OCI-LY1 (cell line): ENCODE measurements around the gene CHCHD3.

Experiments
- H2AFZ ChIP-seq: fragments of 200-600 bp; sonication (generic), shearing (Covaris generic); 2 replicates; pipeline ENCODE4 v1.6.0; 2014; ENCODE audit warnings: antibody characterized with exemption, mild to moderate bottlenecking, low read length
- H3F3A ChIP-seq: fragments of 200-600 bp; sonication (generic), shearing (Covaris generic); 2 replicates; pipeline ENCODE4 v1.6.0; 2014; ENCODE audit warnings: mild to moderate bottlenecking, antibody characterized with exemption, low read length, moderate library complexity; ENCODE audit not compliant: insufficient read depth
- H3K27ac ChIP-seq: fragments of 200-600 bp; sonication (generic); 2 replicates; pipeline ENCODE4 v1.5.1; 2014; ENCODE audit warnings: low read length, mixed run types, mild to moderate bottlenecking, low read depth; ENCODE audit not compliant: poor library complexity, severe bottlenecking
- H3K27me3 ChIP-seq: fragments of 200-600 bp; sonication (generic); 2 replicates; pipeline ENCODE4 v1.6.0; 2014; ENCODE audit warnings: antibody characterized with exemption, mild to moderate bottlenecking, low read length, moderate library complexity; ENCODE audit not compliant: insufficient read depth
- H3K36me3 ChIP-seq: fragments of 200-600 bp; sonication (generic); 2 replicates; pipeline ENCODE4 v1.6.1; 2014; ENCODE audit warnings: mild to moderate bottlenecking, antibody characterized with exemption, low read length, moderate library complexity, mixed read lengths; ENCODE audit not compliant: insufficient read depth
- H3K4me1 ChIP-seq: fragments of 200-600 bp; sonication (generic); 2 replicates; pipeline ENCODE4 v1.5.1; 2014; ENCODE audit warnings: mild to moderate bottlenecking, low read length, moderate library complexity; ENCODE audit not compliant: insufficient read depth, severe bottlenecking
- H3K4me2 ChIP-seq: fragments of 200-600 bp; sonication (generic), shearing (Covaris generic); 2 replicates; pipeline ENCODE4 v1.6.1; 2014; ENCODE audit warnings: low read length
- H3K4me3 ChIP-seq: fragments of 200-600 bp; sonication (generic); 2 replicates; pipeline ENCODE4 v1.5.1; 2014; ENCODE audit warnings: low read length, low read depth, mild to moderate bottlenecking, mixed read lengths; ENCODE audit not compliant: poor library complexity, severe bottlenecking
- H3K79me2 ChIP-seq: fragments of 200-600 bp; shearing (Covaris generic); 2 replicates; pipeline ENCODE4 v1.6.1; 2016; ENCODE audit warnings: mixed run types, low read length, mixed read lengths; ENCODE audit not compliant: insufficient read depth
- H3K9ac ChIP-seq: fragments of 200-600 bp; sonication (generic), shearing (Covaris generic); 2 replicates; pipeline ENCODE4 v1.6.1; 2014; ENCODE audit warnings: mild to moderate bottlenecking, low read length, mixed read lengths
- H3K9me2 ChIP-seq: fragments of 200-600 bp; sonication (generic), shearing (Covaris generic); 2 replicates; pipeline ENCODE4 v1.6.1; 2014; ENCODE audit warnings: low read depth, mild to moderate bottlenecking, low read length, mixed read lengths
- H3K9me3 ChIP-seq: fragments of 200-600 bp; shearing (Covaris generic); 2 replicates; pipeline ENCODE4 v1.6.1; 2014; ENCODE audit warnings: low read length, mixed read lengths
- H4K20me1 ChIP-seq: fragments of 200-600 bp; sonication (generic), shearing (Covaris generic); 2 replicates; pipeline ENCODE4 v1.6.0; 2016; ENCODE audit warnings: mild to moderate bottlenecking, low read length; ENCODE audit not compliant: insufficient read depth
- EZH2 ChIP-seq: fragments of 200-600 bp; sonication (generic), shearing (Covaris generic); IDR thresholded peaks from 2 replicates; pipeline ENCODE4 v1.8.0; 2017; ENCODE audit warnings: borderline replicate concordance, mixed run types, mild to moderate bottlenecking, antibody characterized with exemption, low read length, moderate library complexity, mixed read lengths
- TF ChIP-seq, protein P1 (sequence below): fragments of 200-600 bp; sonication (generic), shearing (Covaris generic); IDR thresholded peaks from 2 replicates; pipeline ENCODE4 v1.5.1; 2017; ENCODE audit warnings: mild to moderate bottlenecking, antibody characterized with exemption, low read length, moderate library complexity, mixed read lengths

The CHCHD3 gene

GRCh38 chr7:133016604-133017003 lies 65.3 kb downstream of the CHCHD3 start:
- Histone ChIP-seq H3K9ac (no peak overlapping the region), H3K4me2 (no peak overlapping the region), H3K79me2 (peaks cover 4% of the 10 kb centered on the region; the same call in 1 of the 2 replicates)

GRCh38 chr7:133015888-133016287 lies 66.0 kb downstream of the CHCHD3 start:
- no peaks in the 10 kb centered on the region for H3K9me2 ChIP-seq
- H3K4me3 ChIP-seq, result no peak overlapping the region

More at GRCh38 chr7:133016604-133017003, 65.3 kb downstream of the CHCHD3 start:
- Histone ChIP-seq H4K20me1 (no peaks in the 10 kb centered on the region), H3K4me1 (peaks cover 8% of the 10 kb centered on the region), H3F3A (no peaks in the 10 kb centered on the region), H3K4me3 (no peak overlapping the region), H3K27ac (no peak overlapping the region), H3K27me3 (no peaks in the 10 kb centered on the region), H2AFZ (no peak overlapping the region), H3K9me3 (no peaks in the 10 kb centered on the region), H3K36me3 (peaks cover 34% of the 10 kb centered on the region), H3K9me2 (no peaks in the 10 kb centered on the region)
- TF ChIP-seq, protein P1, sequence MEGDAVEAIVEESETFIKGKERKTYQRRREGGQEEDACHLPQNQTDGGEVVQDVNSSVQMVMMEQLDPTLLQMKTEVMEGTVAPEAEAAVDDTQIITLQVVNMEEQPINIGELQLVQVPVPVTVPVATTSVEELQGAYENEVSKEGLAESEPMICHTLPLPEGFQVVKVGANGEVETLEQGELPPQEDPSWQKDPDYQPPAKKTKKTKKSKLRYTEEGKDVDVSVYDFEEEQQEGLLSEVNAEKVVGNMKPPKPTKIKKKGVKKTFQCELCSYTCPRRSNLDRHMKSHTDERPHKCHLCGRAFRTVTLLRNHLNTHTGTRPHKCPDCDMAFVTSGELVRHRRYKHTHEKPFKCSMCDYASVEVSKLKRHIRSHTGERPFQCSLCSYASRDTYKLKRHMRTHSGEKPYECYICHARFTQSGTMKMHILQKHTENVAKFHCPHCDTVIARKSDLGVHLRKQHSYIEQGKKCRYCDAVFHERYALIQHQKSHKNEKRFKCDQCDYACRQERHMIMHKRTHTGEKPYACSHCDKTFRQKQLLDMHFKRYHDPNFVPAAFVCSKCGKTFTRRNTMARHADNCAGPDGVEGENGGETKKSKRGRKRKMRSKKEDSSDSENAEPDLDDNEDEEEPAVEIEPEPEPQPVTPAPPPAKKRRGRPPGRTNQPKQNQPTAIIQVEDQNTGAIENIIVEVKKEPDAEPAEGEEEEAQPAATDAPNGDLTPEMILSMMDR, result no peak
- TF ChIP-seq EZH2, result no peak

GRCh38 chr7:133011746-133012145 lies 70.1 kb downstream of the CHCHD3 start:
- Histone ChIP-seq H3K36me3 (peaks cover 34% of the 10 kb centered on the region), H3K9ac (no peak overlapping the region), H3K9me2 (no peaks in the 10 kb centered on the region), H3K4me2 (no peak overlapping the region), H4K20me1 (no peaks in the 10 kb centered on the region), H3K4me1 (no peaks in the 10 kb centered on the region), H3K79me2 (no peaks in the 10 kb centered on the region), H3K27me3 (no peaks in the 10 kb centered on the region), H3K4me3 (no peak overlapping the region), H3K27ac (no peak overlapping the region), H2AFZ (no peak overlapping the region), H3K9me3 (peaks cover 17% of the 10 kb centered on the region), H3F3A (no peaks in the 10 kb centered on the region)
- TF ChIP-seq, protein P1, result no peak
- TF ChIP-seq EZH2, result no peak

More at GRCh38 chr7:133015888-133016287, 66.0 kb downstream of the CHCHD3 start:
- Histone ChIP-seq H3K27ac (no peak overlapping the region), H3K4me1 (peaks cover 8% of the 10 kb centered on the region), H2AFZ (no peak overlapping the region), H4K20me1 (no peaks in the 10 kb centered on the region), H3K9ac (no peak overlapping the region), H3K9me3 (no peaks in the 10 kb centered on the region), H3K4me2 (no peak overlapping the region), H3K27me3 (no peaks in the 10 kb centered on the region), H3K36me3 (peaks cover 31% of the 10 kb centered on the region), H3K79me2 (peaks cover 4% of the 10 kb centered on the region; the same call in 1 of the 2 replicates), H3F3A (no peaks in the 10 kb centered on the region)
- TF ChIP-seq, protein P1, result no peak
- no peak for TF ChIP-seq EZH2
